HepG2 (cell line): ENCODE measurements around the gene KIF2C. TPM values are rescaled to one million over a fixed set of nuclear protein-coding genes. Genes with fewer than 3 reads are reported as not detected.

Experiments used
- CBX2 ChIP-seq, 2 experiments: fragments of 200-600 bp in 1 of 2; sonication (generic); formaldehyde crosslinking in 1 of 2; IDR thresholded peaks; 2 replicates each; pipeline versions ENCODE4 v1.7.0 to v1.8.1; 2018 to 2022; ENCODE audit warnings: low read depth in 2 of 2, low read length in 1 of 2, mild to moderate bottlenecking in 1 of 2, missing genetic modification reagents in 1 of 2
- CEBPG ChIP-seq: IDR thresholded peaks from 2 replicates; pipeline ENCODE4 v1.6.1; 2016
- GZF1 ChIP-seq: sonication (generic); formaldehyde crosslinking; IDR thresholded peaks from 2 replicates; pipeline ENCODE4 v1.5.1; 2020; ENCODE audit warnings: mild to moderate bottlenecking, missing genetic modification reagents
- MYPOP ChIP-seq: sonication (generic); formaldehyde crosslinking; IDR thresholded peaks from 2 replicates; pipeline ENCODE4 v1.8.1; 2023; ENCODE audit warnings: mild to moderate bottlenecking, moderate library complexity, missing genetic modification reagents
- NCOA1 ChIP-seq: sonication (generic); formaldehyde crosslinking; IDR thresholded peaks from 2 replicates; pipeline ENCODE4 v1.9.0; 2021; ENCODE audit warnings: missing genetic modification reagents
- RNF2 ChIP-seq: fragments of 450-650 bp; conservative IDR thresholded peaks from 2 replicates; pipeline ENCODE4 v1.6.1; 2016; ENCODE audit warnings: low read depth
- RXRB ChIP-seq: IDR thresholded peaks from 2 replicates; pipeline ENCODE4 v1.6.1; 2016; ENCODE audit warnings: borderline replicate concordance, missing genetic modification reagents, missing compliant biosample characterization
- SIX1 ChIP-seq: sonication (generic); formaldehyde crosslinking; IDR thresholded peaks from 2 replicates; pipeline ENCODE4 v1.4.0; 2020; ENCODE audit warnings: missing genetic modification reagents, borderline replicate concordance
- TCF7L2 ChIP-seq: IDR thresholded peaks from 2 replicates; pipeline ENCODE4 v1.6.1; 2011; ENCODE audit warnings: mild to moderate bottlenecking, low read depth, low read length, moderate library complexity
- U2AF1 ChIP-seq: fragments of 200-400 bp; formaldehyde crosslinking; optimal IDR thresholded peaks from 2 replicates; pipeline ENCODE3; 2017; ENCODE audit warnings: mild to moderate bottlenecking, low read depth, low read length
- ZBTB34 ChIP-seq: sonication (generic); formaldehyde crosslinking; IDR thresholded peaks from 2 replicates; pipeline ENCODE4 v1.8.0; 2022; ENCODE audit warnings: mild to moderate bottlenecking, missing genetic modification reagents
- ZBTB4 ChIP-seq: sonication (generic); formaldehyde crosslinking; IDR thresholded peaks from 2 replicates; pipeline ENCODE4 v1.4.0; 2020; ENCODE audit warnings: missing genetic modification reagents, mild to moderate bottlenecking, borderline replicate concordance
- ZBTB7B ChIP-seq: sonication (generic); formaldehyde crosslinking; IDR thresholded peaks from 2 replicates; pipeline ENCODE4 v1.4.0; 2020; ENCODE audit warnings: missing genetic modification reagents
- ZKSCAN5 ChIP-seq: sonication (generic); formaldehyde crosslinking; IDR thresholded peaks from 2 replicates; pipeline ENCODE4 v1.5.1; 2020; ENCODE audit warnings: mild to moderate bottlenecking, missing genetic modification reagents
- ZNF317 ChIP-seq: sonication (generic); formaldehyde crosslinking; IDR thresholded peaks from 2 replicates; pipeline ENCODE4 v1.5.0; 2020; ENCODE audit warnings: mild to moderate bottlenecking, missing genetic modification reagents
- ZNF326 ChIP-seq: sonication (generic); formaldehyde crosslinking; IDR thresholded peaks from 2 replicates; pipeline ENCODE4 v1.4.0; 2020; ENCODE audit warnings: missing genetic modification reagents, borderline replicate concordance
- ZNF609 ChIP-seq: sonication (generic); formaldehyde crosslinking; IDR thresholded peaks from 2 replicates; pipeline ENCODE4 v1.4.0; 2020; ENCODE audit warnings: mild to moderate bottlenecking, missing genetic modification reagents, borderline replicate concordance
- ZNF619 ChIP-seq: sonication (generic); formaldehyde crosslinking; IDR thresholded peaks from 2 replicates; pipeline ENCODE4 v1.4.0; 2020; ENCODE audit warnings: mild to moderate bottlenecking, missing genetic modification reagents
- polyA plus RNA-seq, 8 experiments: library from polyadenylated mRNA; depleted of rRNA in 3 of 8; stranded (reverse) in 7 of 8; unstranded in 1 of 8; fragments of >200 nt; fragmentation: Illumina TruSeq in 4 of 8; extraction: Trizol in 4 of 8; gene quantifications; 2 replicates each; pipeline versions ENCODE4 v1.2.1 to v1.2.3, GENCODE V29; 2011 to 2016; ENCODE audit warnings: low read depth in 4 of 8, missing spikeins in 1 of 8, mixed read lengths in 1 of 8; ENCODE audit not compliant: insufficient read depth in 1 of 8
- total RNA-seq, 5 experiments: library from RNA; depleted of rRNA; stranded (reverse); fragments of >200 nt; fragmentation: Illumina TruSeq; extraction: Trizol; gene quantifications; 2 replicates each; pipeline ENCODE4 v1.2.3, GENCODE V29; 2016; ENCODE audit warnings: low read depth in 1 of 5

The KIF2C gene
- total and polyA plus RNA-seq, 2 of the 13 experiments (the other 11 are each of a cell fraction or from before 2014, with no cell fraction given): 29.7 to 53.7 TPM

- TF ChIP-seq NCOA1 (CRISPR knock-in tag) (no peak), SIX1 (CRISPR knock-in tag) (no peak), GZF1 (CRISPR knock-in tag) (no peak; the same call in 1 of the 2 replicates), U2AF1 (no peak), ZKSCAN5 (CRISPR knock-in tag) (no peak; the same call in 1 of the 2 replicates), RXRB (CRISPR knock-in tag) (peak; percentile 85), ZNF619 (CRISPR knock-in tag) (peak; percentile 66), ZBTB34 (CRISPR knock-in tag) (no peak), ZBTB4 (CRISPR knock-in tag) (peak; percentile 74; the same call in 1 of the 2 replicates), CBX2 (IDR thresholded peaks at IDR 0.05; ENCODE audit: low read depth, low read length) (no peak), CBX2 (CRISPR knock-in tag; IDR thresholded peaks at IDR 0.05; ENCODE audit: low read depth) (no peak), CEBPG (peak; percentile 44), MYPOP (CRISPR knock-in tag) (no peak), ZNF317 (CRISPR knock-in tag) (peak; percentile 78; the same call in 1 of the 2 replicates), ZBTB7B (CRISPR knock-in tag) (peak; percentile 98), TCF7L2 (no peak), ZNF326 (CRISPR knock-in tag) (no peak), ZNF609 (CRISPR knock-in tag) (0 out of 2 replicates have a peak, but pooled peaks have one; percentile 29), RNF2 (0 out of 2 replicates have a peak, but pooled peaks have one; percentile 38)
Observed at GRCh38 chr1:44775078-44775929, 35.7 kb downstream of the KIF2C start, which contains the start of gene RPS8 (continued).
